ENCODE measurements around the gene KCNK2.

The KCNK2 gene

GRCh38 chr1:215082532-215083382 lies at the start of gene KCNK2:
Gene KCNK2, plus strand, starts transcription at chr1:215082737. Its CDS starts 649 bp downstream, at chr1:215083386.
- peak; percentile 61 to 64 for DNase-seq

GRCh38 chr1:215032911-215033526 lies 49.5 kb upstream of the KCNK2 start:
- DNase-seq: no peak

- DNase-seq: no peak
These were observed 42.3 kb upstream of the KCNK2 start for GRCh38 chr1:215040190-215040589.

GRCh38 chr1:215043401-215043800 lies 39.1 kb upstream of the KCNK2 start:
- no peak for DNase-seq

- no peak for DNase-seq
These were observed 38.4 kb upstream of the KCNK2 start for GRCh38 chr1:215044151-215044550.

- no peak for DNase-seq
These were observed 36.7 kb upstream of the KCNK2 start for GRCh38 chr1:215045698-215046308.

GRCh38 chr1:215052256-215053015 lies 30.1 kb upstream of the KCNK2 start:
- DNase-seq: no peak

GRCh38 chr1:215054266-215054665 lies 28.3 kb upstream of the KCNK2 start:
- no peak for DNase-seq

GRCh38 chr1:215055281-215055935 lies 27.1 kb upstream of the KCNK2 start:
- DNase-seq: no peak

- DNase-seq: no peak
These were observed 26.0 kb upstream of the KCNK2 start for GRCh38 chr1:215056584-215056983.

GRCh38 chr1:215059947-215060346 lies 22.6 kb upstream of the KCNK2 start:
- no peak for DNase-seq

- DNase-seq: no peak
These were observed 18.2 kb upstream of the KCNK2 start for GRCh38 chr1:215064327-215064726.

- no peak for DNase-seq
These were observed 11.5 kb upstream of the KCNK2 start for GRCh38 chr1:215071078-215071477.

GRCh38 chr1:215076322-215076721 lies 6.2 kb upstream of the KCNK2 start:
- DNase-seq: peak; percentile 5 to 47

GRCh38 chr1:215079456-215079855 lies 3.1 kb upstream of the KCNK2 start:
- DNase-seq: no peak

GRCh38 chr1:215081661-215082531 lies 641 bp upstream of the KCNK2 start:
- no peak for DNase-seq

- peak; percentile 56 to 67 for DNase-seq
These were observed 935 bp downstream of the KCNK2 start for GRCh38 chr1:215083383-215083961.

- DNase-seq: peak in 1 of 2 experiments; percentile 23
These were observed 2.1 kb downstream of the KCNK2 start for GRCh38 chr1:215084621-215085020.

GRCh38 chr1:215087603-215088002 lies 5.1 kb downstream of the KCNK2 start:
- no peak for DNase-seq

GRCh38 chr1:215094381-215094780 lies 11.8 kb downstream of the KCNK2 start:
- DNase-seq: no peak

- DNase-seq: peak in 1 of 2 experiments; percentile 26
These were observed 13.0 kb downstream of the KCNK2 start for GRCh38 chr1:215095524-215095923.

Data from NCI-H2081 (cell line).